ENCODE results near the gene LIN54. TPM values are rescaled to one million over a fixed set of nuclear protein-coding genes. Genes with fewer than 3 reads are reported as not detected.
A peak's percentile ranks its signal among the peaks of the same experiment; 100 is the strongest.

The LIN54 gene
- total and polyA plus RNA-seq, 9 of the 15 experiments (the other 6 are each of a cell fraction or from before 2014, with no cell fraction given) = 2.2 to 22.5 (median 15.8) TPM

DNA sequence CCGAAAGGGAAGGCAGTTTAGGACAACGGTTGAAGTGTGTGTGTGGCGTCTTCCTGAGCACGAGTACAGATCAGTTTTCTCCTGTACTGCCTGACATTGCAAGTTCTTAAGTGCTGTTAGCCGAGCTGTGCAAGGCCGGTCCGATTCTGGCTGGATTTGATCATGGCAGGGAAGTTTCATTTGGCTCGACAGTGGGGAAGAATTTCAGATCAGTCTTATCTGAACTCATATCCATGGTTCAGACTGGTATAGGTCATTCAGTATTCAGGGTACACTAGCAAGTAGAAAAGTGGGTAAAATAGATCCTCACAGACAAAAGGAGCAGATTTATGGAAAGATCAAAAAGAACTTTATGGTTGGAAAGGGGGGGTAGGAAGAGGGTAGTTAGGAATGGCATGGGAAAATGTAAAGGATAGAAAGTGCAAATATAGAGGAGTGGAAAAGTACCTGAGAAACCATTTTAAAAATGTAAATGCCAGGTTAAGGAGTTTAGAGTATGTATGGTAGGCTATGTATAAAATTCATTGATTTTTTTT is 109.4 kb downstream of the LIN54 start (continued):
- 0 out of 2 replicates have a peak, but pooled peaks have one; percentile 9 for TF ChIP-seq ZBTB43 (CRISPR knock-in tag; IDR thresholded peaks at IDR 0.05)
- TF ChIP-seq PHF21A (IDR thresholded peaks at IDR 0.05; ENCODE audit: borderline replicate concordance, low read depth) = peak; percentile 4; the same call in 1 of the 2 replicates
- TF ChIP-seq ZNF175 (CRISPR knock-in tag; IDR thresholded peaks at IDR 0.05; ENCODE audit: low read depth) = 0 out of 2 replicates have a peak, but pooled peaks have one; percentile 31
- peak; percentile 39; the same call in 1 of the 2 replicates for TF ChIP-seq SMARCA4 (IDR thresholded peaks at IDR 0.05)
- TF ChIP-seq YY1 (IDR thresholded peaks at IDR 0.05; ENCODE audit: borderline replicate concordance in 1 of 3, control insufficient read depth in 1 of 3, extremely low read depth in 1 of 3, insufficient read depth in 3 of 3, insufficient read length in 1 of 3, insufficient replicate concordance in 2 of 3, low read depth in 1 of 3, low read length in 2 of 3) = peak in 1 of 3 experiments; percentile 3
- TF ChIP-seq MYC (IDR thresholded peaks at IDR 0.05; ENCODE audit: low read depth, low read length) = no peak
- no peak for TF ChIP-seq MYC (CRISPR knock-in tag; IDR thresholded peaks at IDR 0.05; ENCODE audit: borderline replicate concordance, low read depth)
- no peak for TF ChIP-seq ZNF551 (CRISPR knock-in tag; IDR thresholded peaks at IDR 0.05)
- 0 out of 2 replicates have a peak, but pooled peaks have one; percentile 45 for TF ChIP-seq HDGF (IDR thresholded peaks at IDR 0.05)
- peak; percentile 8; the same call in 1 of the 2 replicates for TF ChIP-seq BCOR (IDR thresholded peaks at IDR 0.05)
- no peak for TF ChIP-seq ETS1 (conservative IDR thresholded peaks at IDR 0.05; ENCODE audit: control insufficient read depth, low read depth, low read length)
- no peak for TF ChIP-seq CHD4 (IDR thresholded peaks at IDR 0.05; ENCODE audit: insufficient read depth, insufficient replicate concordance, low read depth, low read length, poor library complexity, severe bottlenecking)
- TF ChIP-seq, protein P1, sequence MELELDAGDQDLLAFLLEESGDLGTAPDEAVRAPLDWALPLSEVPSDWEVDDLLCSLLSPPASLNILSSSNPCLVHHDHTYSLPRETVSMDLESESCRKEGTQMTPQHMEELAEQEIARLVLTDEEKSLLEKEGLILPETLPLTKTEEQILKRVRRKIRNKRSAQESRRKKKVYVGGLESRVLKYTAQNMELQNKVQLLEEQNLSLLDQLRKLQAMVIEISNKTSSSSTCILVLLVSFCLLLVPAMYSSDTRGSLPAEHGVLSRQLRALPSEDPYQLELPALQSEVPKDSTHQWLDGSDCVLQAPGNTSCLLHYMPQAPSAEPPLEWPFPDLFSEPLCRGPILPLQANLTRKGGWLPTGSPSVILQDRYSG (tag; conservative IDR thresholded peaks at IDR 0.05; ENCODE audit: low read depth) = no peak
- TF ChIP-seq FOXK2 (conservative IDR thresholded peaks at IDR 0.05 in 1 of 2, IDR thresholded peaks at IDR 0.05 in 1 of 2; ENCODE audit: low read depth in 2 of 2) = 0 out of 4 replicates have a peak, but pooled peaks of 1 of the 2 experiments have one; percentile 0
- TF ChIP-seq NFRKB (IDR thresholded peaks at IDR 0.05; ENCODE audit: low read depth) = peak; percentile 92
- TF ChIP-seq, protein P2, sequence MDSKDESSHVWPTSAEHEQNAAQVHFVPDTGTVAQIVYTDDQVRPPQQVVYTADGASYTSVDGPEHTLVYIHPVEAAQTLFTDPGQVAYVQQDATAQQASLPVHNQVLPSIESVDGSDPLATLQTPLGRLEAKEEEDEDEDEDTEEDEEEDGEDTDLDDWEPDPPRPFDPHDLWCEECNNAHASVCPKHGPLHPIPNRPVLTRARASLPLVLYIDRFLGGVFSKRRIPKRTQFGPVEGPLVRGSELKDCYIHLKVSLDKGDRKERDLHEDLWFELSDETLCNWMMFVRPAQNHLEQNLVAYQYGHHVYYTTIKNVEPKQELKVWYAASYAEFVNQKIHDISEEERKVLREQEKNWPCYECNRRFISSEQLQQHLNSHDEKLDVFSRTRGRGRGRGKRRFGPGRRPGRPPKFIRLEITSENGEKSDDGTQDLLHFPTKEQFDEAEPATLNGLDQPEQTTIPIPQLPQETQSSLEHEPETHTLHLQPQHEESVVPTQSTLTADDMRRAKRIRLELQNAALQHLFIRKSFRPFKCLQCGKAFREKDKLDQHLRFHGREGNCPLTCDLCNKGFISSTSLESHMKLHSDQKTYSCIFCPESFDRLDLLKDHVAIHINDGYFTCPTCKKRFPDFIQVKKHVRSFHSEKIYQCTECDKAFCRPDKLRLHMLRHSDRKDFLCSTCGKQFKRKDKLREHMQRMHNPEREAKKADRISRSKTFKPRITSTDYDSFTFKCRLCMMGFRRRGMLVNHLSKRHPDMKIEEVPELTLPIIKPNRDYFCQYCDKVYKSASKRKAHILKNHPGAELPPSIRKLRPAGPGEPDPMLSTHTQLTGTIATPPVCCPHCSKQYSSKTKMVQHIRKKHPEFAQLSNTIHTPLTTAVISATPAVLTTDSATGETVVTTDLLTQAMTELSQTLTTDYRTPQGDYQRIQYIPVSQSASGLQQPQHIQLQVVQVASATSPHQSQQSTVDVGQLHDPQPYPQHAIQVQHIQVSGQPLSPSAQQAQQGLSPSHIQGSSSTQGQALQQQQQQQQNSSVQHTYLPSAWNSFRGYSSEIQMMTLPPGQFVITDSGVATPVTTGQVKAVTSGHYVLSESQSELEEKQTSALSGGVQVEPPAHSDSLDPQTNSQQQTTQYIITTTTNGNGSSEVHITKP (IDR thresholded peaks at IDR 0.05; ENCODE audit: partially characterized antibody) = peak; percentile 64
- peak; percentile 90; the same call in 1 of the 2 replicates for TF ChIP-seq THRAP3 (IDR thresholded peaks at IDR 0.05; ENCODE audit: borderline replicate concordance)
- TF ChIP-seq MCM5 (IDR thresholded peaks at IDR 0.05; ENCODE audit: low read depth) = no peak
- peak; percentile 81; the same call in 1 of the 2 replicates for TF ChIP-seq ZC3H4 (CRISPR knock-in tag; IDR thresholded peaks at IDR 0.05; ENCODE audit: borderline replicate concordance)
- TF ChIP-seq POLR2A (conservative IDR thresholded peaks at IDR 0.05) = peak; percentile 68
- no peak for TF ChIP-seq MCM7 (IDR thresholded peaks at IDR 0.05)
- peak; percentile 32; the same call in 1 of the 2 replicates for TF ChIP-seq ZZZ3 (IDR thresholded peaks at IDR 0.05)
